HepG2 (cell line): ENCODE results near the gene RRP12. TPM values are rescaled to one million over a fixed set of nuclear protein-coding genes. Genes with fewer than 3 reads are reported as not detected.

Experiments
- ADNP ChIP-seq: sonication (generic); formaldehyde crosslinking; IDR thresholded peaks from 2 replicates; pipeline ENCODE4 v1.4.0; 2020; ENCODE audit warnings: missing genetic modification reagents
- AGO1 ChIP-seq: fragments of 200-400 bp; formaldehyde crosslinking; IDR thresholded peaks from 2 replicates; pipeline ENCODE4 v1.6.1; 2017; ENCODE audit warnings: mild to moderate bottlenecking, low read depth, low read length, moderate library complexity; ENCODE audit not compliant: poor library complexity, severe bottlenecking
- FOSL1 ChIP-seq: sonication (generic); formaldehyde crosslinking; IDR thresholded peaks from 2 replicates; pipeline ENCODE4 v1.9.0; 2021; ENCODE audit warnings: missing genetic modification reagents, borderline replicate concordance
- HES4 ChIP-seq: sonication (generic); formaldehyde crosslinking; IDR thresholded peaks from 2 replicates; pipeline ENCODE4 v1.9.0; 2021; ENCODE audit warnings: mild to moderate bottlenecking, missing genetic modification reagents, borderline replicate concordance
- KAT8 ChIP-seq: IDR thresholded peaks from 2 replicates; pipeline ENCODE4 v1.6.1; 2016; ENCODE audit warnings: missing genetic modification reagents, missing compliant biosample characterization
- KLF16 ChIP-seq, 2 experiments: sonication (generic) in 1 of 2; formaldehyde crosslinking in 1 of 2; IDR thresholded peaks; 2 replicates each; pipeline versions ENCODE4 v1.6.1 to v1.8.0; 2016 to 2023; ENCODE audit warnings: missing genetic modification reagents in 2 of 2, missing compliant biosample characterization in 1 of 2
- MIER2 ChIP-seq: IDR thresholded peaks from 2 replicates; pipeline ENCODE4 v1.6.1; 2016; ENCODE audit warnings: missing biosample characterization, missing genetic modification reagents
- SRSF1 ChIP-seq: fragments of 200-400 bp; formaldehyde crosslinking; optimal IDR thresholded peaks from 2 replicates; pipeline ENCODE3; 2017; ENCODE audit warnings: mild to moderate bottlenecking, low read depth, low read length, moderate library complexity
- TEAD2 ChIP-seq: sonication (generic); formaldehyde crosslinking; IDR thresholded peaks from 2 replicates; pipeline ENCODE4 v1.9.0; 2021; ENCODE audit warnings: missing genetic modification reagents
- ZMYM3 ChIP-seq: sonication (generic); formaldehyde crosslinking; IDR thresholded peaks from 2 replicates; pipeline ENCODE4 v1.5.1; 2020; ENCODE audit warnings: mild to moderate bottlenecking, missing genetic modification reagents
- ZNF280B ChIP-seq: sonication (generic); formaldehyde crosslinking; IDR thresholded peaks from 2 replicates; pipeline ENCODE4 v1.5.0; 2020; ENCODE audit warnings: missing genetic modification reagents, mild to moderate bottlenecking, borderline replicate concordance
- ZNF562 ChIP-seq: sonication (generic); formaldehyde crosslinking; IDR thresholded peaks from 2 replicates; pipeline ENCODE4 v1.8.0; 2022; ENCODE audit warnings: missing genetic modification reagents, borderline replicate concordance
- ZNF777 ChIP-seq: sonication (generic); formaldehyde crosslinking; IDR thresholded peaks from 2 replicates; pipeline ENCODE4 v1.4.0; 2020; ENCODE audit warnings: missing genetic modification reagents
- ZNF816 ChIP-seq: sonication (generic); formaldehyde crosslinking; IDR thresholded peaks from 2 replicates; pipeline ENCODE4 v1.8.0; 2022; ENCODE audit warnings: missing genetic modification reagents, mild to moderate bottlenecking, borderline replicate concordance
- polyA plus RNA-seq, 8 experiments: library from polyadenylated mRNA; depleted of rRNA in 3 of 8; stranded (reverse) in 7 of 8; unstranded in 1 of 8; fragments of >200 nt; fragmentation: Illumina TruSeq in 4 of 8; extraction: Trizol in 4 of 8; gene quantifications; 2 replicates each; pipeline versions ENCODE4 v1.2.1 to v1.2.3, GENCODE V29; 2011 to 2016; ENCODE audit warnings: low read depth in 4 of 8, missing spikeins in 1 of 8, mixed read lengths in 1 of 8; ENCODE audit not compliant: insufficient read depth in 1 of 8
- total RNA-seq, 5 experiments: library from RNA; depleted of rRNA; stranded (reverse); fragments of >200 nt; fragmentation: Illumina TruSeq; extraction: Trizol; gene quantifications; 2 replicates each; pipeline ENCODE4 v1.2.3, GENCODE V29; 2016; ENCODE audit warnings: low read depth in 1 of 5
- TF ChIP-seq, protein P1 (sequence below): sonication (generic); formaldehyde crosslinking; IDR thresholded peaks from 2 replicates; pipeline ENCODE4 v1.4.0; 2020; ENCODE audit warnings: missing genetic modification reagents
- TF ChIP-seq, protein P2 (sequence below): IDR thresholded peaks from 2 replicates; pipeline ENCODE4 v1.6.1; 2012; ENCODE audit warnings: inconsistent platforms
- TF ChIP-seq, protein P3 (sequence below): IDR thresholded peaks from 2 replicates; pipeline ENCODE4 v1.6.1; 2016; ENCODE audit warnings: missing compliant biosample characterization, missing genetic modification reagents, borderline replicate concordance
- TF ChIP-seq, protein P4 (sequence below): sonication (generic); formaldehyde crosslinking; IDR thresholded peaks from 2 replicates; pipeline ENCODE4 v1.4.0; 2020; ENCODE audit warnings: mild to moderate bottlenecking, missing genetic modification reagents
- TF ChIP-seq, protein P5 (sequence below): sonication (generic); formaldehyde crosslinking; IDR thresholded peaks from 2 replicates; pipeline ENCODE4 v1.8.1; 2023; ENCODE audit warnings: mild to moderate bottlenecking, moderate library complexity, missing genetic modification reagents

RRP12 gene
- total and polyA plus RNA-seq, 2 of the 13 experiments (the other 11 are each of a cell fraction or from before 2014, with no cell fraction given): 13.2 to 39.4 TPM

DNA sequence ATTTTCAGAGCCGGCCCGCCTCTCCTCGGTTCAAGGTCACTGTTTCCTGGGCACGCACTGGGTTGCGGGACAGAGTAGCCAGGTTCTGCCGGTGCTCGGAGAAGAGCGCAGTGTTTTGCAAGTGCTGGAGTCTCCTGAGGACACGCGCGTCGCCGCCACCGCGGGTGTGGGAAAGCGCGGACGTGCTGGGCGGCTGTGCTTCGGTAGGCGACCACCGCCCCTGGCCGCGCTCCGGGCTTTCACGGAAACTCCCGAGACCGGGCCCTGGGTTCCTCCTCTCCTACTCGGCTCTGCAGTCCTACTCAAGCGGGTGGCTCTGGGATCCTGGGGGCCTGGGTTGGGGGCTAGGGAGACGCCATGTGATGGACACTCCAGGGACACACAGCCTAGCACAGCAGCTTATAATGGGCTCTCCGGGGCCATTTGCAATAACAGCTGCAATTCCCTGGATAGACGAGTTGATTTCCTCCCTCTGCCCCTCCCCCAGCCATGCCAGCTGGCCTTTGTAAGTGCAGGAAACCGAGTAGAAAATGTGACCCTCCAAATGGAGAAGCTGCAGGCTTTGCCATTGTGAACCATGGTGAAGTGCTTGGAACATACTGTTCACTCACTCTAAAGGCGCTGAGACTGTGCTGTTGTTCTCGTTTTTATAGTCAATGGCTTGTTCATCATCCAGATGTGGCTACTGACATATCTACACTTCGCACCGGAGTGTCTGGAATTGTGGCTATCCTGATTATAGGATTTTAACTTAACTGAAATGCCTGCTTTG lies 79.9 kb downstream of the RRP12 start (continued):
- TF ChIP-seq, protein P1, sequence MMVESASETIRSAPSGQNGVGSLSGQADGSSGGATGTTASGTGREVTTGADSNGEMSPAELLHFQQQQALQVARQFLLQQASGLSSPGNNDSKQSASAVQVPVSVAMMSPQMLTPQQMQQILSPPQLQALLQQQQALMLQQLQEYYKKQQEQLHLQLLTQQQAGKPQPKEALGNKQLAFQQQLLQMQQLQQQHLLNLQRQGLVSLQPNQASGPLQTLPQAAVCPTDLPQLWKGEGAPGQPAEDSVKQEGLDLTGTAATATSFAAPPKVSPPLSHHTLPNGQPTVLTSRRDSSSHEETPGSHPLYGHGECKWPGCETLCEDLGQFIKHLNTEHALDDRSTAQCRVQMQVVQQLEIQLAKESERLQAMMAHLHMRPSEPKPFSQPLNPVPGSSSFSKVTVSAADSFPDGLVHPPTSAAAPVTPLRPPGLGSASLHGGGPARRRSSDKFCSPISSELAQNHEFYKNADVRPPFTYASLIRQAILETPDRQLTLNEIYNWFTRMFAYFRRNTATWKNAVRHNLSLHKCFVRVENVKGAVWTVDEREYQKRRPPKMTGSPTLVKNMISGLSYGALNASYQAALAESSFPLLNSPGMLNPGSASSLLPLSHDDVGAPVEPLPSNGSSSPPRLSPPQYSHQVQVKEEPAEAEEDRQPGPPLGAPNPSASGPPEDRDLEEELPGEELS (CRISPR knock-in tag): no peak
- TF ChIP-seq, protein P2, sequence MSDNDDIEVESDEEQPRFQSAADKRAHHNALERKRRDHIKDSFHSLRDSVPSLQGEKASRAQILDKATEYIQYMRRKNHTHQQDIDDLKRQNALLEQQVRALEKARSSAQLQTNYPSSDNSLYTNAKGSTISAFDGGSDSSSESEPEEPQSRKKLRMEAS: no peak
- TF ChIP-seq ADNP (CRISPR knock-in tag) (no peak), AGO1 (no peak), ZNF562 (CRISPR knock-in tag) (no peak), FOSL1 (no peak), MIER2 (CRISPR knock-in tag) (no peak), TEAD2 (CRISPR knock-in tag) (no peak), HES4 (CRISPR knock-in tag) (0 out of 2 replicates have a peak, but pooled peaks have one; percentile 30), ZMYM3 (peak; percentile 83), ZNF816 (CRISPR knock-in tag) (no peak), KLF16 (CRISPR knock-in tag; IDR thresholded peaks at IDR 0.05) (no peak), ZNF280B (CRISPR knock-in tag) (no peak), KAT8 (no peak), ZNF777 (CRISPR knock-in tag) (no peak), SRSF1 (no peak)
- TF ChIP-seq, protein P3, sequence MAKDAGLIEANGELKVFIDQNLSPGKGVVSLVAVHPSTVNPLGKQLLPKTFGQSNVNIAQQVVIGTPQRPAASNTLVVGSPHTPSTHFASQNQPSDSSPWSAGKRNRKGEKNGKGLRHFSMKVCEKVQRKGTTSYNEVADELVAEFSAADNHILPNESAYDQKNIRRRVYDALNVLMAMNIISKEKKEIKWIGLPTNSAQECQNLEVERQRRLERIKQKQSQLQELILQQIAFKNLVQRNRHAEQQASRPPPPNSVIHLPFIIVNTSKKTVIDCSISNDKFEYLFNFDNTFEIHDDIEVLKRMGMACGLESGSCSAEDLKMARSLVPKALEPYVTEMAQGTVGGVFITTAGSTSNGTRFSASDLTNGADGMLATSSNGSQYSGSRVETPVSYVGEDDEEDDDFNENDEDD (CRISPR knock-in tag): no peak
- TF ChIP-seq, protein P4, sequence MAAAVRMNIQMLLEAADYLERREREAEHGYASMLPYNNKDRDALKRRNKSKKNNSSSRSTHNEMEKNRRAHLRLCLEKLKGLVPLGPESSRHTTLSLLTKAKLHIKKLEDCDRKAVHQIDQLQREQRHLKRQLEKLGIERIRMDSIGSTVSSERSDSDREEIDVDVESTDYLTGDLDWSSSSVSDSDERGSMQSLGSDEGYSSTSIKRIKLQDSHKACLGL: no peak
- TF ChIP-seq, protein P5, sequence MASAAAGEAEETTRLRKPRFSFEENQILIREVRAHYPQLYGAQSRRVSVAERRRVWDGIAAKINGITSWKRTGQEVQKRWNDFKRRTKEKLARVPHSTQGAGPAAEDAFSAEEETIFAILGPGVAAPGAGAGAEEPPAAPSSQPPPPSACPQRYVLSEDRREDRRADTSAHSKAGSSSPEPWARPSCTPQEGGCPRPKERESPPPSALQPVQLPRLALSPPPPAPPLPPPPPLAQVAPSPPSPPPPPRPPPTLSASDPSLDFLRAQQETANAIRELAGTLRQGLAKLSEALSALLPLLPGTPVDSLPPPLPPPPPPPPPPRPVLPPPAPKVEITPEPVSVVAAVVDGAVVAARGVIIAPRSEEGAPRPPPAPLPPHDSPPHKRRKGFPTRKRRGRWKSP: no peak
